Mesothelial cell of epicardium (in vitro differentiated cells): ENCODE results near the gene FBXL20. TPM values are rescaled to one million over a fixed set of nuclear protein-coding genes. Genes with fewer than 3 reads are reported as not detected.

Experiments
- DNase-seq, 2 experiments: peaks; one replicate each; pipeline ENCODE4 v3.0.0; 2021; ENCODE audit warnings: low spot score in 2 of 2; ENCODE audit not compliant: unreplicated experiment in 2 of 2
- H3K27ac Mint-ChIP-seq: 2 replicates; pipeline ENCODE4 v1.8.0; 2021; ENCODE audit warnings: mixed read lengths
- H3K27me3 Mint-ChIP-seq: 2 replicates; pipeline ENCODE4 v1.8.0; 2021; ENCODE audit warnings: low read depth, mixed read lengths
- H3K36me3 Mint-ChIP-seq: 2 replicates; pipeline ENCODE4 v1.8.0; 2021; ENCODE audit warnings: mixed read lengths
- H3K4me1 Mint-ChIP-seq: 2 replicates; pipeline ENCODE4 v1.8.0; 2021; ENCODE audit warnings: mixed read lengths
- H3K4me3 Mint-ChIP-seq: 2 replicates; pipeline ENCODE4 v1.8.0; 2021; ENCODE audit warnings: mild to moderate bottlenecking, moderate library complexity, mixed read lengths
- H3K9me3 Mint-ChIP-seq: 2 replicates; pipeline ENCODE4 v1.8.0; 2021; ENCODE audit warnings: mixed read lengths
- total RNA-seq: library from RNA; stranded (reverse); gene quantifications from 3 replicates; pipeline ENCODE4 v1.2.1, GENCODE V29; 2021
- TF ChIP-seq, protein P1 (sequence below): fragments of 200-600 bp; sonication (generic); IDR thresholded peaks from one replicate; pipeline ENCODE4 v1.5.0; 2021; ENCODE audit warnings: antibody characterized with exemption; ENCODE audit not compliant: unreplicated experiment

Gene FBXL20
- total RNA-seq, 1 donor from 2014 or later: 29.1 TPM

DNA sequence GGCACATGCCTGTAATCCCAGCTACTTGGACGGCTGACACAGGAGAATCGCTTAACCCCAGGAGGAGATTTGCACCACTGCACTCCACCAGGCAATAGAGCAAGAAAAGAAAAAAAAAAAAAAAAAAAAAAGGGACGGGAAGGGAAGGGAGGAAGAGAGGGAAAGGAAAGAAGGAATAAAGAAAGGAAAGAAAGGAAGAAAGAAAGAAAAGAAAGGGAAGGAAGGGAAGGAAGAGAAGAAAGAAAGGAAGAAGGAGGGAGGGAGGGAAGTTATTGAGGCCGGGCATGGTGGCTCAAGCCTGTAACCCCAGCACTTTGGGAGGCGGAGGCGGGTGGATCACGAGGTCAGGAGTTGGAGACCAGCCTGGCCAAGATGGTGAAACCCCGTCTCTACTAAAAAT, 125.3 kb downstream of the FBXL20 start:
- H3K9me3 Mint-ChIP-seq: no peaks in the 10 kb centered on the region
- H3K4me1 Mint-ChIP-seq: no peaks in the 10 kb centered on the region
- DNase-seq: no peak
- peaks cover 18% of the 10 kb centered on the region for H3K36me3 Mint-ChIP-seq
- H3K27me3 Mint-ChIP-seq: no peaks in the 10 kb centered on the region
- TF ChIP-seq, protein P1, sequence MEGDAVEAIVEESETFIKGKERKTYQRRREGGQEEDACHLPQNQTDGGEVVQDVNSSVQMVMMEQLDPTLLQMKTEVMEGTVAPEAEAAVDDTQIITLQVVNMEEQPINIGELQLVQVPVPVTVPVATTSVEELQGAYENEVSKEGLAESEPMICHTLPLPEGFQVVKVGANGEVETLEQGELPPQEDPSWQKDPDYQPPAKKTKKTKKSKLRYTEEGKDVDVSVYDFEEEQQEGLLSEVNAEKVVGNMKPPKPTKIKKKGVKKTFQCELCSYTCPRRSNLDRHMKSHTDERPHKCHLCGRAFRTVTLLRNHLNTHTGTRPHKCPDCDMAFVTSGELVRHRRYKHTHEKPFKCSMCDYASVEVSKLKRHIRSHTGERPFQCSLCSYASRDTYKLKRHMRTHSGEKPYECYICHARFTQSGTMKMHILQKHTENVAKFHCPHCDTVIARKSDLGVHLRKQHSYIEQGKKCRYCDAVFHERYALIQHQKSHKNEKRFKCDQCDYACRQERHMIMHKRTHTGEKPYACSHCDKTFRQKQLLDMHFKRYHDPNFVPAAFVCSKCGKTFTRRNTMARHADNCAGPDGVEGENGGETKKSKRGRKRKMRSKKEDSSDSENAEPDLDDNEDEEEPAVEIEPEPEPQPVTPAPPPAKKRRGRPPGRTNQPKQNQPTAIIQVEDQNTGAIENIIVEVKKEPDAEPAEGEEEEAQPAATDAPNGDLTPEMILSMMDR: no peak
- H3K27ac Mint-ChIP-seq: no peak overlapping the region
- no peak overlapping the region for H3K4me3 Mint-ChIP-seq

DNA sequence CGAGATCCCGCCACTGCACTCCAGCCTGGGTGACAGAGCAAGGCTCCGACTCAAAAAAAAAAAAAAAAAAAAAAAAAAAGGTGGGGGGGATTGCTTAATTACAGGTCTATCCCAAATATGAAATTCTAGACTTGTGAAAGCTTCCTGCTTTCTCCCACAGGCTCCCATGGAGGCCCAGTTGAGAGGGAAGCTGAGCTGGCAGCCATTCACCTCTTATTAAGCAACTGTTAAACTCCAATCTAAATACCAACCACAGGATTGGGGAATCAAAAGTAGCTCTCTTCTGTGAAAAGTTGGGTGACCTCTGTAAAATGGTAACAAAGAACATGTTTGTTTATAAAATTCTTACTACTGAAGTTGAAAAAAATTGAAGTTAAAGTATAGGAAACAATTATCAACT, 129.9 kb downstream of the FBXL20 start:
- Mint-ChIP-seq H3K36me3 (peaks cover 29% of the 10 kb centered on the region), H3K9me3 (no peaks in the 10 kb centered on the region), H3K4me1 (no peaks in the 10 kb centered on the region), H3K27me3 (no peaks in the 10 kb centered on the region), H3K4me3 (no peak overlapping the region), H3K27ac (no peak overlapping the region)
- no peak for DNase-seq
- TF ChIP-seq, protein P1: no peak

DNA sequence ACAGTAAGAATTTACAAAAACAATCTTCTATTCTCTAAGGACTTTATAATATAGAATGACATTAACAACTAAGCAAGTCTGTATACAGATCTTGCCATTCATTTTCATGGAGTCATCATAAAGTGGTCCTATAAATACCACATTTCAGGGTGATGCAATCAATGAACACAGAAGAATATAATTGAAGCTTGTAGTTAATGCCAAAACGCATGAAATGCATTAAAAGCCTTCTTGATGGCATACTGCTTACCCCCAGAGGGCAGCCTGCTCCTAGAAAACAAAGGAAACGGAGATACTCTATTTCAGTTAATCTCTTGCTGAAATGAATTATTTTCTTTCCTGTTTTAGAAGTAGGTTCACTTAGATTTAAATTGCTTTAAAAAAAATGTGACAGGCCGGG, 130.5 kb downstream of the FBXL20 start:
- Mint-ChIP-seq H3K4me3 (no peak overlapping the region), H3K9me3 (no peaks in the 10 kb centered on the region), H3K27me3 (no peaks in the 10 kb centered on the region), H3K27ac (no peak overlapping the region), H3K4me1 (no peaks in the 10 kb centered on the region), H3K36me3 (peaks cover 29% of the 10 kb centered on the region)
- DNase-seq: no peak
- TF ChIP-seq, protein P1: no peak

DNA sequence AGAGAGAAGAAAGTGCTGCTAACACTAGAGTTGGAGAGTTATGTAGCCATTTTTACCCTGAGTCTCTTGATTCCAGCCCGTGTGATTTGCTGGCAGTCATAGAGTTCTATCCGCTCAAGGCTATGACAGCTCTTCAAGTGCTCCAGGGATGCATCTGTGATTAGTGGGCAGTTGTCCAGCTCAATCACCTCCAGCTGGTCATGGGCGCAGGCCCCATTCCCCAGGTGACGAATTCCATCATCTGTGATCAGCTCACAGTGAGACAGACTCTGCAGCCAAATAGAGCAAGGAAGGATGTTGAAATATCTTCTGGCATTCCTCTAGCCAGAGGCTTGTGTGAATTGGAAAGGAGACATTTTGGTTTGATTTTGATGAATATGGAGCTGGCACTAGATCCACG, 137.3 kb downstream of the FBXL20 start:
- Mint-ChIP-seq H3K36me3 (peaks cover 39% of the 10 kb centered on the region), H3K4me3 (no peak overlapping the region), H3K9me3 (no peaks in the 10 kb centered on the region), H3K27ac (no peak overlapping the region), H3K4me1 (no peaks in the 10 kb centered on the region), H3K27me3 (no peaks in the 10 kb centered on the region)
- no peak for DNase-seq
- TF ChIP-seq, protein P1: no peak

DNA sequence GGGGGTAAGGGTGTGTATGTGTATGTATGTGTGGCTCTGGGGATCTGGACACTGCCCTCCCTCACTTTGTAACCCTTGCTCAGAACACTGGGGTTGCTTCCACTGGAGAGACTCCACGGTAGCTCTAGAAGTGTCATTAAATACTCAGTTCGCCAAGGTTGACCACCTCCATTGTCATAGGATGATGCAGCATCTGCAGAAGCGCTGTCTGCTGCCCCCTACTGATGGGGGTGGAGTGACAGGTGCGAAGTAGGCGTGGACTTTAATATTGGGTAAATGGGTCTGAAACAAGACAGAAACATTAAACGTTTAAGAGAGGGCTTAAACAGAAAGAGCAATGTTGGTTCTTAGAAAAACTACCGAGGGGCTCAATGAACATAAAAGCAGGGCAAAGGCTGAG, 140.1 kb downstream of the FBXL20 start:
- Mint-ChIP-seq H3K9me3 (no peaks in the 10 kb centered on the region), H3K27ac (no peak overlapping the region), H3K36me3 (peaks cover 42% of the 10 kb centered on the region), H3K4me1 (no peaks in the 10 kb centered on the region), H3K27me3 (no peaks in the 10 kb centered on the region), H3K4me3 (no peak overlapping the region)
- TF ChIP-seq, protein P1: no peak
- DNase-seq: no peak
